H1 (cell line): Measurements from ENCODE around the gene SASH3. TPM values are rescaled to one million over a fixed set of nuclear protein-coding genes. Genes with fewer than 3 reads are reported as not detected.
A peak's percentile ranks its signal among the peaks of the same experiment; 100 is the strongest.

Source experiments
- CTCF ChIA-PET: fragments of 300-600 bp; sonication (Branson Sonifier 250); formaldehyde crosslinking; loops from one replicate; lab custom pipeline; 2021; ENCODE audit not compliant: partially characterized antibody; lab: Charles Lee
- POLR2A ChIA-PET: fragments of 300-600 bp; sonication (Branson Sonifier 250); formaldehyde crosslinking; loops from one replicate; lab custom pipeline; 2021; ENCODE audit warnings: inconsistent platforms; ENCODE audit not compliant: partially characterized antibody; lab: Charles Lee
- DNase-seq, 2 experiments: peaks; one replicate each; pipeline versions ENCODE4 v3.0.0 to v3.0.0-alpha.2; 2010 to 2022; ENCODE audit warnings: low spot score in 2 of 2, low read depth in 1 of 2, mixed read lengths in 1 of 2
- FAIRE-seq: peaks from 2 replicates; lab custom pipeline; 2011; peaks lifted over from hg19 to GRCh38; lab: Jason Lieb, UNC
- H2AFZ ChIP-seq: 2 replicates; pipeline ENCODE4 v1.8.1; 2012; ENCODE audit warnings: low read length, inconsistent platforms
- H2AK5ac ChIP-seq: 2 replicates; pipeline ENCODE4 v1.6.1; 2013; ENCODE audit warnings: low read depth, low read length
- H2BK120ac ChIP-seq: replicated peaks from 2 replicates; pipeline ENCODE3; 2013; ENCODE audit warnings: low read depth, low read length, inconsistent platforms
- H2BK12ac ChIP-seq: 2 replicates; pipeline ENCODE4 v1.6.1; 2013; ENCODE audit warnings: low read depth, low read length
- H2BK15ac ChIP-seq: 2 replicates; pipeline ENCODE4 v1.6.1; 2013; ENCODE audit warnings: low read length
- H2BK20ac ChIP-seq: 2 replicates; pipeline ENCODE4 v1.6.1; 2013; ENCODE audit warnings: low read length
- H2BK5ac ChIP-seq: 2 replicates; pipeline ENCODE4 v1.6.1; 2013; ENCODE audit warnings: low read depth, low read length
- H3K14ac ChIP-seq: 2 replicates; pipeline ENCODE4 v1.6.1; 2013; ENCODE audit warnings: inconsistent platforms; ENCODE audit not compliant: insufficient read length
- H3K18ac ChIP-seq: 2 replicates; pipeline ENCODE4 v1.6.1; 2013; ENCODE audit warnings: low read length; ENCODE audit errors: extremely low read depth
- H3K23ac ChIP-seq: 2 replicates; pipeline ENCODE4 v1.6.1; 2013; ENCODE audit warnings: inconsistent platforms; ENCODE audit not compliant: insufficient read length
- H3K23me2 ChIP-seq: 2 replicates; pipeline ENCODE4 v1.6.1; 2013; ENCODE audit warnings: low read depth, low read length
- H3K27ac ChIP-seq: 2 replicates; pipeline ENCODE4 v1.6.1; 2011; ENCODE audit warnings: low read depth, low read length, inconsistent platforms
- H3K27me3 ChIP-seq, 4 experiments: replicated peaks in 1 of 4; 1 replicate in 1 of 4; 2 replicates in 3 of 4; pipeline versions ENCODE4 v1.6.1 to v1.8.1; 2011 to 2013; ENCODE audit warnings: low read length in 3 of 4, mild to moderate bottlenecking in 3 of 4, inconsistent platforms in 2 of 4, mixed read lengths in 2 of 4, moderate library complexity in 1 of 4; ENCODE audit not compliant: control insufficient read depth in 3 of 4, insufficient read depth in 3 of 4; ENCODE audit errors: extremely low read depth in 1 of 4
- H3K36me3 ChIP-seq, 4 experiments: 2 replicates each; pipeline versions ENCODE4 v1.6.1 to v1.8.1; 2011 to 2013; ENCODE audit warnings: mild to moderate bottlenecking in 4 of 4, low read length in 3 of 4, moderate library complexity in 2 of 4, control low read depth in 1 of 4, inconsistent platforms in 1 of 4; ENCODE audit not compliant: insufficient read depth in 4 of 4, control insufficient read depth in 2 of 4
- H3K4ac ChIP-seq: replicated peaks from 2 replicates; pipeline ENCODE3; 2013; ENCODE audit warnings: low read length, low read depth, mixed read lengths, inconsistent platforms; ENCODE audit not compliant: insufficient read length
- H3K4me1 ChIP-seq, 4 experiments: replicated peaks in 1 of 4; 1 replicate in 1 of 4; 2 replicates in 3 of 4; pipeline versions ENCODE4 v1.6.1 to v1.8.1; 2011 to 2013; ENCODE audit warnings: low read length in 3 of 4, inconsistent platforms in 2 of 4, mixed read lengths in 1 of 4; ENCODE audit not compliant: insufficient read depth in 4 of 4, control insufficient read depth in 3 of 4
- H3K4me2 ChIP-seq, 2 experiments: 2 replicates each; pipeline versions ENCODE4 v1.6.1 to v1.8.1; 2011 to 2013; ENCODE audit warnings: low read depth in 2 of 2, low read length in 2 of 2, control low read depth in 1 of 2, inconsistent platforms in 1 of 2, mild to moderate bottlenecking in 1 of 2; ENCODE audit not compliant: insufficient read depth in 1 of 2
- H3K4me3 ChIP-seq, 4 experiments: fragments of 200-600, 300-600 bp in 1 of 4; sonication (generic), shearing (Covaris generic), sonication (Bioruptor Twin) in 1 of 4; 2 replicates each; pipeline versions ENCODE4 v1.5.1 to v1.8.1; 2011 to 2016; ENCODE audit warnings: low read length in 4 of 4, low read depth in 3 of 4, control low read depth in 2 of 4, inconsistent platforms in 2 of 4, mild to moderate bottlenecking in 2 of 4, mixed read lengths in 1 of 4, moderate library complexity in 1 of 4; ENCODE audit not compliant: insufficient read depth in 2 of 4; ENCODE audit errors: extremely low read depth in 1 of 4
- H3K56ac ChIP-seq: replicated peaks from 2 replicates; pipeline ENCODE3; 2013; ENCODE audit warnings: low read depth, mild to moderate bottlenecking, mixed read lengths, low read length, inconsistent platforms; ENCODE audit not compliant: insufficient read length
- H3K79me1 ChIP-seq: 2 replicates; pipeline ENCODE4 v1.6.1; 2013; ENCODE audit warnings: low read depth, low read length, control low read depth
- H3K79me2 ChIP-seq, 2 experiments: 2 replicates each; pipeline versions ENCODE4 v1.6.1 to v1.8.1; 2012 to 2013; ENCODE audit warnings: low read length in 2 of 2, mild to moderate bottlenecking in 2 of 2, inconsistent platforms in 1 of 2; ENCODE audit not compliant: insufficient read depth in 2 of 2, control insufficient read depth in 1 of 2
- H3K9ac ChIP-seq, 4 experiments: replicated peaks in 1 of 4; 1 replicate in 1 of 4; 2 replicates in 3 of 4; pipeline versions ENCODE4 v1.6.1 to v1.8.1; 2011 to 2013; ENCODE audit warnings: low read depth in 3 of 4, low read length in 3 of 4, control low read depth in 2 of 4, mild to moderate bottlenecking in 2 of 4, moderate library complexity in 2 of 4, inconsistent platforms in 1 of 4; ENCODE audit errors: extremely low read depth in 1 of 4
- H3K9me3 ChIP-seq, 2 experiments: 2 replicates each; pipeline versions ENCODE4 v1.6.1 to v1.8.1; 2012 to 2013; ENCODE audit warnings: mild to moderate bottlenecking in 2 of 2, moderate library complexity in 2 of 2, control low read depth in 1 of 2, inconsistent platforms in 1 of 2, low read depth in 1 of 2, low read length in 1 of 2, mixed read lengths in 1 of 2; ENCODE audit not compliant: insufficient read depth in 2 of 2
- H4K20me1 ChIP-seq, 2 experiments: replicated peaks in 1 of 2; 2 replicates each; pipeline versions ENCODE3 to v1.8.1; 2011 to 2013; ENCODE audit warnings: inconsistent platforms in 2 of 2, low read length in 2 of 2, mild to moderate bottlenecking in 1 of 2; ENCODE audit not compliant: insufficient read depth in 2 of 2, control insufficient read depth in 1 of 2
- H4K5ac ChIP-seq: 2 replicates; pipeline ENCODE4 v1.6.1; 2013; ENCODE audit warnings: low read length, low read depth, mixed read lengths, inconsistent platforms; ENCODE audit not compliant: insufficient read length
- H4K8ac ChIP-seq: 2 replicates; pipeline ENCODE4 v1.8.0; 2013; ENCODE audit warnings: mild to moderate bottlenecking, moderate library complexity, low read length, inconsistent platforms; ENCODE audit not compliant: insufficient read depth; ENCODE audit errors: extremely low read depth
- H4K91ac ChIP-seq: replicated peaks from 2 replicates; pipeline ENCODE3; 2013; ENCODE audit warnings: low read length, mixed read lengths, inconsistent platforms; ENCODE audit not compliant: insufficient read length
- WGBS, 2 experiments: shearing (Covaris generic) in 1 of 2; methylation state at CpG; one replicate each; pipeline versions ENCODE4 v1.1.6 to v1.1.7; 2013 to 2015; ENCODE audit warnings: low lambda C conversion rate in 2 of 2, mixed read lengths in 2 of 2, inconsistent platforms in 1 of 2, low coverage in 1 of 2, missing lambda C conversion rate in 1 of 2; ENCODE audit not compliant: insufficient replicate concordance in 2 of 2, insufficient coverage in 1 of 2, insufficient read length in 1 of 2; ENCODE audit errors: extremely low coverage in 1 of 2, missing lambda C conversion rate in 1 of 2; 5-methylcytosine and 5-hydroxymethylcytosine counted together
- polyA plus RNA-seq, 7 experiments: library from polyadenylated mRNA; depleted of rRNA in 3 of 7; stranded (reverse) in 5 of 7; unstranded in 2 of 7; fragments of >200 nt in 5 of 7; fragments of 200-250 nt in 2 of 7; gene quantifications; 1 replicate in 5 of 7; 2 replicates in 1 of 7; 4 replicates in 1 of 7; pipeline versions ENCODE4 v1.2.1 to v1.2.3, GENCODE V29; 2011 to 2013; ENCODE audit warnings: missing spikeins in 2 of 7, mixed read lengths in 2 of 7
- total RNA-seq: library from RNA; stranded (reverse); fragmentation: NEBNext Ultra II Directional; extraction: Animal tissue kit (Norgen Biotek cat#: 25700); gene quantifications from 2 replicates; pipeline ENCODE4 v1.2.1, GENCODE V29; 2021
- TF ChIP-seq, protein P1 (sequence below), 3 experiments: IDR thresholded peaks; 1 replicate in 2 of 3; 2 replicates in 1 of 3; pipeline versions ENCODE4 v1.5.1 to v1.6.1; 2011; ENCODE audit warnings: low read length in 3 of 3, mild to moderate bottlenecking in 3 of 3, inconsistent platforms in 2 of 3, low read depth in 1 of 3, moderate library complexity in 1 of 3; ENCODE audit not compliant: insufficient read depth in 1 of 3; ENCODE audit errors: control extremely low read depth in 1 of 3
- TF ChIP-seq, protein P2 (sequence below): IDR thresholded peaks from 2 replicates; pipeline ENCODE4 v1.6.1; 2012; ENCODE audit warnings: low read length, inconsistent platforms

The SASH3 gene
- total and polyA plus RNA-seq, 2 of the 8 experiments (the other 6 are each of a cell fraction or from before 2014, with no cell fraction given), result not detected

- Histone ChIP-seq H4K8ac (no peak overlapping the region), H3K27me3 (no peaks in the 10 kb centered on the region), H3K4me2 (no peak overlapping the region), H2BK15ac (no peak overlapping the region), H2BK12ac (no peak overlapping the region), H4K20me1 (no peaks in the 10 kb centered on the region), H3K79me1 (no peaks in the 10 kb centered on the region), H3K4me3 (no peak overlapping the region), H3K36me3 (peaks cover 0 to 4% (median 2%) of the 10 kb centered on the region in 4 experiments; a peak in 2 of 8 replicates), H3K14ac (no peak overlapping the region), H3K4me1 (no peaks in the 10 kb centered on the region), H2BK5ac (no peak overlapping the region), H3K9ac (no peak overlapping the region), H2AK5ac (no peak overlapping the region), H3K56ac (no peak overlapping the region), H3K79me2 (no peaks in the 10 kb centered on the region), H4K91ac (no peak overlapping the region), H2AFZ (no peak overlapping the region), H3K9me3 (no peaks in the 10 kb centered on the region), H3K4ac (no peak overlapping the region), H3K23me2 (no peaks in the 10 kb centered on the region), H2BK20ac (no peak overlapping the region), H3K23ac (no peak overlapping the region), H4K5ac (no peak overlapping the region), H3K18ac (no peak overlapping the region), H3K27ac (no peak overlapping the region), H2BK120ac (no peak overlapping the region)
- POLR2A ChIA-PET, result interaction anchor here (1.3 kb wide), 1 partner anchor 188 kb away, joined by 3 read pairs; no protein-coding TSS in a partner anchor
- no peak for FAIRE-seq
- TF ChIP-seq, protein P1, sequence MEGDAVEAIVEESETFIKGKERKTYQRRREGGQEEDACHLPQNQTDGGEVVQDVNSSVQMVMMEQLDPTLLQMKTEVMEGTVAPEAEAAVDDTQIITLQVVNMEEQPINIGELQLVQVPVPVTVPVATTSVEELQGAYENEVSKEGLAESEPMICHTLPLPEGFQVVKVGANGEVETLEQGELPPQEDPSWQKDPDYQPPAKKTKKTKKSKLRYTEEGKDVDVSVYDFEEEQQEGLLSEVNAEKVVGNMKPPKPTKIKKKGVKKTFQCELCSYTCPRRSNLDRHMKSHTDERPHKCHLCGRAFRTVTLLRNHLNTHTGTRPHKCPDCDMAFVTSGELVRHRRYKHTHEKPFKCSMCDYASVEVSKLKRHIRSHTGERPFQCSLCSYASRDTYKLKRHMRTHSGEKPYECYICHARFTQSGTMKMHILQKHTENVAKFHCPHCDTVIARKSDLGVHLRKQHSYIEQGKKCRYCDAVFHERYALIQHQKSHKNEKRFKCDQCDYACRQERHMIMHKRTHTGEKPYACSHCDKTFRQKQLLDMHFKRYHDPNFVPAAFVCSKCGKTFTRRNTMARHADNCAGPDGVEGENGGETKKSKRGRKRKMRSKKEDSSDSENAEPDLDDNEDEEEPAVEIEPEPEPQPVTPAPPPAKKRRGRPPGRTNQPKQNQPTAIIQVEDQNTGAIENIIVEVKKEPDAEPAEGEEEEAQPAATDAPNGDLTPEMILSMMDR (IDR thresholded peaks at IDR 0.05; ENCODE audit: control extremely low read depth in 1 of 3, insufficient read depth in 1 of 3, low read depth in 1 of 3, low read length in 3 of 3), result 0 out of 4 replicates have a peak, but pooled peaks of 1 of the 3 experiments have one; percentile 7
- TF ChIP-seq, protein P2, sequence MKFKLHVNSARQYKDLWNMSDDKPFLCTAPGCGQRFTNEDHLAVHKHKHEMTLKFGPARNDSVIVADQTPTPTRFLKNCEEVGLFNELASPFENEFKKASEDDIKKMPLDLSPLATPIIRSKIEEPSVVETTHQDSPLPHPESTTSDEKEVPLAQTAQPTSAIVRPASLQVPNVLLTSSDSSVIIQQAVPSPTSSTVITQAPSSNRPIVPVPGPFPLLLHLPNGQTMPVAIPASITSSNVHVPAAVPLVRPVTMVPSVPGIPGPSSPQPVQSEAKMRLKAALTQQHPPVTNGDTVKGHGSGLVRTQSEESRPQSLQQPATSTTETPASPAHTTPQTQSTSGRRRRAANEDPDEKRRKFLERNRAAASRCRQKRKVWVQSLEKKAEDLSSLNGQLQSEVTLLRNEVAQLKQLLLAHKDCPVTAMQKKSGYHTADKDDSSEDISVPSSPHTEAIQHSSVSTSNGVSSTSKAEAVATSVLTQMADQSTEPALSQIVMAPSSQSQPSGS, result no peak
- CTCF ChIA-PET, result interaction anchor here (1.1 to 2.0 kb wide), 4 partner anchors 25 to 184 kb away, joined by 3 to 7 read pairs (median 4); no protein-coding TSS in a partner anchor
- 73% methylated on average over 6 of the region's 20 CpGs; no CpG with 5 or more reads in 1 of the 2 experiments for WGBS, 2 experiments
- no peak for DNase-seq
Measured at GRCh38 chrX:129793604-129794191, 13.9 kb downstream of the SASH3 start.
